Measurements from ENCODE around the gene CXXC5. TPM values are rescaled to one million over a fixed set of nuclear protein-coding genes. Genes with fewer than 3 reads are reported as not detected.
A peak's percentile ranks its signal among the peaks of the same experiment; 100 is the strongest.

Gene CXXC5
- total and polyA plus RNA-seq, 9 of the 15 experiments (the other 6 are each of a cell fraction or from before 2014, with no cell fraction given): 1.9 to 123 (median 45.8) TPM

GRCh38 chr5:139669662-139670368 lies 21.7 kb downstream of the CXXC5 start (continued):
- TF ChIP-seq, protein P1, sequence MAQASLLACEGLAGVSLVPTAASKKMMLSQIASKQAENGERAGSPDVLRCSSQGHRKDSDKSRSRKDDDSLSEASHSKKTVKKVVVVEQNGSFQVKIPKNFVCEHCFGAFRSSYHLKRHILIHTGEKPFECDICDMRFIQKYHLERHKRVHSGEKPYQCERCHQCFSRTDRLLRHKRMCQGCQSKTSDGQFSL (CRISPR knock-in tag; IDR thresholded peaks at IDR 0.05): peak; percentile 99
- TF ChIP-seq, protein P1 (tag; IDR thresholded peaks at IDR 0.05): peak in 1 of 2 experiments; percentile 96; a peak in 2 of 4 replicates
- TF ChIP-seq PCBP1 (IDR thresholded peaks at IDR 0.05; ENCODE audit: low read depth, low read length, poor library complexity, severe bottlenecking): peak; percentile 100
- TF ChIP-seq TCF3 (CRISPR knock-in tag; IDR thresholded peaks at IDR 0.05): peak; percentile 99
- TF ChIP-seq, protein P2, sequence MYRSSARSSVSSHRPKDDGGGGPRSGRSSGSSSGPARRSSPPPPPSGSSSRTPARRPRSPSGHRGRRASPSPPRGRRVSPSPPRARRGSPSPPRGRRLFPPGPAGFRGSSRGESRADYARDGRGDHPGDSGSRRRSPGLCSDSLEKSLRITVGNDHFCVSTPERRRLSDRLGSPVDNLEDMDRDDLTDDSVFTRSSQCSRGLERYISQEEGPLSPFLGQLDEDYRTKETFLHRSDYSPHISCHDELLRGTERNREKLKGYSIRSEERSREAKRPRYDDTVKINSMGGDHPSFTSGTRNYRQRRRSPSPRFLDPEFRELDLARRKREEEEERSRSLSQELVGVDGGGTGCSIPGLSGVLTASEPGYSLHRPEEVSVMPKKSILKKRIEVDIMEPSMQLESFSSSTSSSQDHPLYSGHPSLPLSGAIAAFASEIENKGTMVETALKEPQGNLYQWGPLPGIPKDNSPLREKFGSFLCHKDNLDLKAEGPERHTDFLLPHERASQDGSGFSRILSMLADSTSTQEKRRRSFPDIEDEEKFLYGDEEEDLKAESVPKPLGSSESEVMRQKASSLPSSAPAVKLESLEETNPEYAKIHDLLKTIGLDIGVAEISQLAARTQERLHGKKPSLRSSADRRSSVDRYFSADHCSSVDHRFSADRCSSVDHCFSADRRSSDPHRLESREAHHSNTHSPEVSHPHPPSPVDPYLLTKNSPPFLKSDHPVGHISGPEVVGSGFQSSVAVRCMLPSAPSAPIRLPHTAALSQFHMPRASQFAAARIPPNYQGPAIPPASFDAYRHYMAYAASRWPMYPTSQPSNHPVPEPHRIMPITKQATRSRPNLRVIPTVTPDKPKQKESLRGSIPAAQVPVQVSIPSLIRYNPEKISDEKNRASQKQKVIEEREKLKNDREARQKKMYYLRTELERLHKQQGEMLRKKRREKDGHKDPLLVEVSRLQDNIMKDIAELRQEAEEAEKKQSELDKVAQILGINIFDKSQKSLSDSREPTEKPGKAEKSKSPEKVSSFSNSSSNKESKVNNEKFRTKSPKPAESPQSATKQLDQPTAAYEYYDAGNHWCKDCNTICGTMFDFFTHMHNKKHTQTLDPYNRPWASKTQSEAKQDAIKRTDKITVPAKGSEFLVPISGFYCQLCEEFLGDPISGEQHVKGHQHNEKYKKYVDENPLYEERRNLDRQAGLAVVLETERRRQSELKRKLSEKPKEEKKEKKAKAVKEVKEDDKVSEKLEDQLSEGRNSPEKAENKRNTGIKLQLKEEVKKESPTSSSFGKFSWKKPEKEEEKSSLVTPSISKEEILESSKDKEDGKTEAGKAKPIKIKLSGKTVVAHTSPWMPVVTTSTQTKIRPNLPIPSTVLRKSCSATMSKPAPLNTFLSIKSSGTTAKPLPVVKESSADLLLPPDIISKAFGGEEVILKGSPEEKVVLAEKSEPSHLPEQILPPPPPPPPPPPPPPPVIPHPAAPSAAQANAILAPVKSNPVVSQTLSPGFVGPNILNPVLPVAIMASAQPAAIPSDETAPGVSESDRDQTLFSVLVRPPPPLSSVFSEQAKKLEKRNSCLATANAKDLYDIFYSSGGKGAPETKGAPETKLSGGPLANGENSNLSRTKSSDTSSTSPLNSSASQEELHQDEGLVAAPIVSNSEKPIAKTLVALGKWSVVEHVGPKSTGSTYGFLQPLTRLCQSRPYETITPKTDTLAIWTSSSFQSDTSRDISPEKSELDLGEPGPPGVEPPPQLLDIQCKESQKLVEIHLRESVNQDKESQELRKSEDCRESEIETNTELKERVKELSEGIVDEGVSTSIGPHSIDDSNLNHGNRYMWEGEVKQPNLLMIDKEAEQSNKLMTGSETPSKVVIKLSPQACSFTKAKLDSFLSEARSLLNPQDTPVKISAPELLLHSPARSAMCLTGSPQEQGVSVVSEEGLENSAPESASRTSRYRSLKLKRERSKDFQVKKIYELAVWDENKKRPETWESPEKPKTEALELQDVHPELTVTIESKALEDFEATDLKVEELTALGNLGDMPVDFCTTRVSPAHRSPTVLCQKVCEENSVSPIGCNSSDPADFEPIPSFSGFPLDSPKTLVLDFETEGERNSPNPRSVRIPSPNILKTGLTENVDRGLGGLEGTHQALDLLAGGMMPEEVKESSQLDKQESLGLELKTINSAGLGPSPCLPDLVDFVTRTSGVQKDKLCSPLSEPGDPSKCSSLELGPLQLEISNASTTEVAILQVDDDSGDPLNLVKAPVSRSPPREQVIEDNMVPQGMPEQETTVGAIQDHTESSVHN (IDR thresholded peaks at IDR 0.05; ENCODE audit: borderline replicate concordance in 1 of 2, low read depth in 1 of 2): peak in 1 of 2 experiments; percentile 78; a peak in 1 of 4 replicates
- TF ChIP-seq ZBTB8A (IDR thresholded peaks at IDR 0.05; ENCODE audit: partially characterized antibody): no peak
- no peak; the same call in 1 of the 2 replicates for TF ChIP-seq HCFC1 (IDR thresholded peaks at IDR 0.05; ENCODE audit: low read depth, low read length)
- TF ChIP-seq JUND (IDR thresholded peaks at IDR 0.05; ENCODE audit: borderline replicate concordance, low read depth, low read length): peak; percentile 35; the same call in 1 of the 2 replicates
- peak; percentile 42; the same call in 1 of the 3 replicates for TF ChIP-seq JUND (tag; IDR thresholded peaks at IDR 0.05; ENCODE audit: borderline replicate concordance, low read depth, low read length)
- TF ChIP-seq TAL1 (IDR thresholded peaks at IDR 0.05): peak; percentile 95
- peak; percentile 91 for TF ChIP-seq FOXP1 (CRISPR knock-in tag; IDR thresholded peaks at IDR 0.05)
- peak; percentile 91; the same call in 1 of the 2 replicates for TF ChIP-seq ZNF584 (CRISPR knock-in tag; IDR thresholded peaks at IDR 0.05; ENCODE audit: low read depth)
- no peak for TF ChIP-seq THRAP3 (IDR thresholded peaks at IDR 0.05; ENCODE audit: borderline replicate concordance)
- TF ChIP-seq NEUROD1 (IDR thresholded peaks at IDR 0.05; ENCODE audit: borderline replicate concordance, low read depth, low read length, partially characterized antibody): peak; percentile 83
- peak; percentile 15 to 35; a peak in 3 of 4 replicates for TF ChIP-seq RAD21 (CRISPR knock-in tag; conservative IDR thresholded peaks at IDR 0.05 in 1 of 2, IDR thresholded peaks at IDR 0.05 in 1 of 2)
- TF ChIP-seq SRF (CRISPR knock-in tag; IDR thresholded peaks at IDR 0.05): peak in 1 of 2 experiments; percentile 76; a peak in 1 of 4 replicates
- no peak for TF ChIP-seq NUFIP1 (IDR thresholded peaks at IDR 0.05; ENCODE audit: partially characterized antibody)

All from K562 (cell line).